Upper lobe of left lung (tissue), 6 donors: Measurements from ENCODE around the gene MYO1F. TPM values are rescaled to one million over a fixed set of nuclear protein-coding genes. Genes with fewer than 3 reads are reported as not detected.
"Not testable (repeated sequence)": the region's sequence is repeated elsewhere in the genome, so short reads cannot be mapped to it uniquely, and the experiment has no call there.

Experiments used
- ATAC-seq, 2 donors: fragments of 200-7000 bp; cut with Tn5 transposase; one replicate each; pipeline ENCODE4 v1.9.1; 2022; ENCODE audit warnings: mild to moderate bottlenecking in 2 of 2, moderate library complexity in 2 of 2; ENCODE audit not compliant: low FRiP score in 2 of 2
- DNase-seq, 2 donors: peaks; one replicate each; pipeline ENCODE4 v3.0.0-alpha.2; 2019 to 2020
- H3K27ac ChIP-seq, 4 donors: fragments of 200-600 bp; sonication (generic); one replicate each; pipeline ENCODE4 v1.5.1; 2016 to 2019
- H3K27me3 ChIP-seq, 4 donors: fragments of 200-600 bp; sonication (generic); one replicate each; pipeline ENCODE4 v1.5.1; 2017 to 2019
- H3K36me3 ChIP-seq, 4 donors: fragments of 200-600 bp; sonication (generic); one replicate each; pipeline ENCODE4 v1.5.1; 2016 to 2019
- H3K4me1 ChIP-seq, 4 donors: fragments of 200-600 bp; sonication (generic); one replicate each; pipeline ENCODE4 v1.5.1; 2018 to 2019
- H3K4me3 ChIP-seq, 4 donors: fragments of 200-600 bp; sonication (generic); one replicate each; pipeline ENCODE4 v1.5.1; 2017 to 2019; ENCODE audit warnings: mild to moderate bottlenecking in 2 of 4, moderate library complexity in 1 of 4
- H3K9me3 ChIP-seq, 4 donors: fragments of 200-600 bp; sonication (generic); one replicate each; pipeline ENCODE4 v1.5.1; 2018 to 2019
- EP300 ChIP-seq, 4 donors: sonication (generic); formaldehyde crosslinking; IDR thresholded peaks; one replicate each; pipeline ENCODE4 v1.5.1; 2017; ENCODE audit warnings: antibody characterized with exemption in 4 of 4, control low read depth in 2 of 4
- POLR2A ChIP-seq, 4 donors: fragments of 450-650 bp; IDR thresholded peaks; one replicate each; pipeline ENCODE4 v1.5.1; 2016 to 2017; ENCODE audit warnings: antibody characterized with exemption in 4 of 4, mild to moderate bottlenecking in 2 of 4
- POLR2AphosphoS5 ChIP-seq, 2 donors: sonication (generic); formaldehyde crosslinking; IDR thresholded peaks; one replicate each; pipeline ENCODE4 v1.5.1; 2017; ENCODE audit warnings: antibody characterized with exemption in 2 of 2
- WGBS, 2 donors: methylation state at CpG; one replicate each; pipeline ENCODE4 v1.1.5; 2017 to 2018; 5-methylcytosine and 5-hydroxymethylcytosine counted together
- total RNA-seq, 6 donors: library from RNA; depleted of rRNA in 4 of 6; stranded (reverse); fragments of >200 nt in 4 of 6; gene quantifications; one replicate each; pipeline versions ENCODE4 v1.1.0 to v1.2.1, GENCODE V29; 2016 to 2021
- TF ChIP-seq, protein P1 (sequence below), 6 experiments: fragments of 450-650 bp in 4 of 6; fragments of 200-600 bp in 2 of 6; sonication (generic) in 2 of 6; IDR thresholded peaks; one replicate each; pipeline ENCODE4 v1.5.1; 2016 to 2019; ENCODE audit warnings: antibody characterized with exemption in 6 of 6
- donor health status: DM: no; HTN: no; CAD: no; lungs with moderate emphysema.
- donor health status: DM: no; HTN: yes; CAD: no; lungs with severe emphysema.

Gene MYO1F
- total RNA-seq, 6 donors from 2014 or later = 47.3 to 246 (median 127) TPM

- Histone ChIP-seq H3K27me3 (no peaks in the 10 kb centered on the region), H3K4me1 (peaks cover 0 to 4% (median 2%) of the 10 kb centered on the region in 4 donors), H3K9me3 (no peaks in the 10 kb centered on the region), H3K4me3 (no peak overlapping the region), H3K27ac (no peak overlapping the region), H3K36me3 (peaks cover 0 to 6% (median 3%) of the 10 kb centered on the region in 4 donors)
- WGBS, 2 donors = 82 to 90% methylated on average over 2 of the region's 2 CpGs
- TF ChIP-seq POLR2AphosphoS5 (IDR thresholded peaks at IDR 0.05) = no peak
- TF ChIP-seq, protein P1, sequence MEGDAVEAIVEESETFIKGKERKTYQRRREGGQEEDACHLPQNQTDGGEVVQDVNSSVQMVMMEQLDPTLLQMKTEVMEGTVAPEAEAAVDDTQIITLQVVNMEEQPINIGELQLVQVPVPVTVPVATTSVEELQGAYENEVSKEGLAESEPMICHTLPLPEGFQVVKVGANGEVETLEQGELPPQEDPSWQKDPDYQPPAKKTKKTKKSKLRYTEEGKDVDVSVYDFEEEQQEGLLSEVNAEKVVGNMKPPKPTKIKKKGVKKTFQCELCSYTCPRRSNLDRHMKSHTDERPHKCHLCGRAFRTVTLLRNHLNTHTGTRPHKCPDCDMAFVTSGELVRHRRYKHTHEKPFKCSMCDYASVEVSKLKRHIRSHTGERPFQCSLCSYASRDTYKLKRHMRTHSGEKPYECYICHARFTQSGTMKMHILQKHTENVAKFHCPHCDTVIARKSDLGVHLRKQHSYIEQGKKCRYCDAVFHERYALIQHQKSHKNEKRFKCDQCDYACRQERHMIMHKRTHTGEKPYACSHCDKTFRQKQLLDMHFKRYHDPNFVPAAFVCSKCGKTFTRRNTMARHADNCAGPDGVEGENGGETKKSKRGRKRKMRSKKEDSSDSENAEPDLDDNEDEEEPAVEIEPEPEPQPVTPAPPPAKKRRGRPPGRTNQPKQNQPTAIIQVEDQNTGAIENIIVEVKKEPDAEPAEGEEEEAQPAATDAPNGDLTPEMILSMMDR (IDR thresholded peaks at IDR 0.05) = no peak
- TF ChIP-seq EP300 (IDR thresholded peaks at IDR 0.05) = no peak
- TF ChIP-seq POLR2A (IDR thresholded peaks at IDR 0.05) = no peak
- DNase-seq = no peak
- ATAC-seq = no peak
Measured at GRCh38 chr19:8558325-8558724, 18.9 kb downstream of the MYO1F start.

DNA sequence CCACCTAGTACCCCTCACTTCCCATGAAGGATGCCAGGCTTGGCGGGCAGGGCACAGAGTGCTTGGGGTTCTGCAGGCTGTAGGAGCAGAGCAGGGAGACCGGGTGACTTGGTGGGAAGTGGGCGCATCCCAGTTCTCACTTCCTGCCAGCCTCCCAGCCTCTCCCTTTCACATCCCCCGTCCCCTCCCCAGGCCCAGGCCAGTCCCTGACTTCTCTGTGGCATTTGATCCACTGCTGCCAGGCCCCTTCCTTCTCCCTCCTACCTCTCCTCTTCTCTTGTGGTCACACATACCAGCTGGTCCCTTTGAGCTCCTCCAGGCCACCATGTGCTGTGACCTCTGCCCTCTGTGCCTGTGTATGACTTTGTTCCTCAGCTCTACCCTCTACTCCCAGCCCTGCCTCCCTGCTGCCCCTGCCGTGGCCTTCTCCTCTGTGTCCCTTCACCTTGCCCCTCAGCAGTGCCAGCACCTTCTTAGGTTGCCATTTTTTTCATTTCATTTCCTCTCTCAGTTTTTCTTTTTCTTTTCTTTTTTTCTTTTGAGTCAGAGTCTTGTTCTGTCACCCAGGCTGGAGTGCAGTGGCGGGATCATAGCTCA is 19.5 kb downstream of the MYO1F start:
- DNase-seq (no peak), ATAC-seq (peak; percentile 62 to 63)
- H3K27ac ChIP-seq = no peak overlapping the region
- peaks cover 0 to 9% (median 3%) of the 10 kb centered on the region in 4 donors for H3K36me3 ChIP-seq
- H3K27me3 ChIP-seq = no peaks in the 10 kb centered on the region
- TF ChIP-seq, protein P1 (IDR thresholded peaks at IDR 0.05) = no peak
- TF ChIP-seq POLR2A (IDR thresholded peaks at IDR 0.05) = no peak
- TF ChIP-seq POLR2AphosphoS5 (IDR thresholded peaks at IDR 0.05) = no peak
- no peak for TF ChIP-seq EP300 (IDR thresholded peaks at IDR 0.05)
- H3K4me3 ChIP-seq = no peak overlapping the region
- H3K9me3 ChIP-seq = no peaks in the 10 kb centered on the region
- WGBS, 2 donors = 81 to 83% methylated on average over 6 of the region's 6 CpGs
- H3K4me1 ChIP-seq = peaks cover 0 to 3% (median 2%) of the 10 kb centered on the region in 4 donors

DNA sequence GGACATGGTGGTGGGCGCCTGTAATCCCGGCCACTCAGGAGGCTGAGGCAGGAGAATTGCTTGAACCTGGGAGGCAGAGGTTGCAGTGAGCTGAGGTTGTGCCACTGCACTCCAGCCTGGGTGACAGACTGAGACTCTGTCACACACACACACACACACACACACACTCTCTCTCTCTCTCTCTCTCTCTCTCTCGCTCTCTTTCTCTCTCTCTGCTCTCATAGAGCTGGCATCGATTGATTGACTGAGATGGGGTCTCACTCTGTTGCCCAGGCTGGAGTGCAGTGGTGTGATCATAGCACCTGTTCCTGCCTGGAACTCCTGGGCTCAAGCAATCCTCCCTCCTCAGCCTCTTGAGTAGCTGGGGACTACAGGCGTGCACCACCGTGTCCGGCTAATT is 23.5 kb downstream of the MYO1F start:
- 92 to 96% methylated on average over 7 of the region's 7 CpGs for WGBS, 2 donors

DNA sequence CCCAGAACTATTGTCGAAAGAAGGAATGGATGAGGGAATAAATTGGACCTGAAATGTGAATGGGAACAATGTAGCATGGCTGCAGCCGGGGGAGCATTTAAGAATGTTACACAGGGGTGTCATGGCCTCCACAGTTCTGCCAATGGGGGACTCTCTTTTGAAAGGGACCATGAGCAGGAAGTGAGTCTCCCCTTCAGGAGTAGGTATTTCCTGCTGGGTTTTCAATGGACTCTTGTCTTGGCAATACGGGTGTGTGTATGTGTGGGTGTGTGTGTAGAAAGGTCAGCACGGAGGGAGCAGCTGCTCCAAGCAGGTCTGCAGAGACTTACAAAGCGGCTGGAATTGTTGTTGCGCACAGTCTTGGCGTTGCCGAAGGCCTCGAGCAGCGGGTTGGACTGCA is 24.4 kb downstream of the MYO1F start:
- Histone ChIP-seq H3K36me3 (peaks cover 0 to 25% (median 7%) of the 10 kb centered on the region in 4 donors), H3K9me3 (no peaks in the 10 kb centered on the region), H3K4me1 (peaks cover 0 to under 1% (median 0%) of the 10 kb centered on the region in 4 donors), H3K4me3 (no peak overlapping the region), H3K27me3 (no peaks in the 10 kb centered on the region), H3K27ac (no peak overlapping the region)
- DNase-seq (no peak), ATAC-seq (no peak)
- 86 to 88% methylated on average over 10 of the region's 10 CpGs for WGBS, 2 donors
- no peak for TF ChIP-seq EP300 (IDR thresholded peaks at IDR 0.05)

More for the DNA sequence above, 23.5 kb downstream of the MYO1F start:
- ATAC-seq, H3K9me3 ChIP-seq, H3K27me3 ChIP-seq, H3K27ac ChIP-seq, H3K4me1 ChIP-seq, DNase-seq, H3K4me3 ChIP-seq: not testable (repeated sequence)
- H3K36me3 ChIP-seq = peaks cover 0 to 21% (median 7%) of the 10 kb centered on the region in 4 donors

GRCh38 chr19:8550070-8550469 is 27.2 kb downstream of the MYO1F start:
- TF ChIP-seq POLR2AphosphoS5 (IDR thresholded peaks at IDR 0.05) (no peak), EP300 (IDR thresholded peaks at IDR 0.05) (no peak), POLR2A (IDR thresholded peaks at IDR 0.05) (no peak)
- TF ChIP-seq, protein P1 (IDR thresholded peaks at IDR 0.05) = no peak
- Histone ChIP-seq H3K4me3 (no peak overlapping the region), H3K36me3 (peaks cover 0 to 34% (median 16%) of the 10 kb centered on the region in 4 donors), H3K4me1 (no peaks in the 10 kb centered on the region), H3K27ac (no peak overlapping the region), H3K9me3 (no peaks in the 10 kb centered on the region), H3K27me3 (no peaks in the 10 kb centered on the region)
- DNase-seq (peak in 1 of 2 donors; percentile 72), ATAC-seq (no peak)
- 90 to 95% methylated on average over 7 to 15 of the region's 15 CpGs for WGBS, 2 donors

DNA sequence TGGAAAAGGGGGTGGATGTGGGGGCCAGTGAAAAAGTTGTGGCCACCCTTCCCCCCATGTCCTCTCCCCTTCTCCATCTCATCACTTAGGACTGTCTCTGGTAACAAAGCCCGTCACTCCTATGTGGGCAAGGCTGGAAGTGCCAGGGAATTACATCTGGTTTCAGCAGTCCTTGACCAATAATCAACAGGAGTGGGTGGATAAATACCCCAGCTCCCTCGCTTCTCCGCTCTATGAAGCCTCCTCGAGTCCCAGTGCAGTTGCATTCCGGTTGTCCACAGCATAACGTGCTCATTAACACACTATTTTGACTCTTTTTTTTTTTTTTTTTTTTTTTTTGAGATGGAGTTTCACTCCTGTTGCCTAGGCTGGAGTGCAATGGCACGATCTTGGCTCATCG is 31.5 kb downstream of the MYO1F start:
- Histone ChIP-seq H3K9me3 (no peaks in the 10 kb centered on the region), H3K27ac (no peak overlapping the region), H3K36me3 (peaks cover 0 to 29% (median 13%) of the 10 kb centered on the region in 4 donors), H3K4me3 (no peak overlapping the region), H3K4me1 (peaks cover 0 to 3% (median 0%) of the 10 kb centered on the region in 4 donors), H3K27me3 (no peaks in the 10 kb centered on the region)
- DNase-seq = no peak
- no peak for TF ChIP-seq POLR2AphosphoS5 (IDR thresholded peaks at IDR 0.05)
- no peak for TF ChIP-seq POLR2A (IDR thresholded peaks at IDR 0.05)
- TF ChIP-seq, protein P1 (IDR thresholded peaks at IDR 0.05) = no peak
- no peak for TF ChIP-seq EP300 (IDR thresholded peaks at IDR 0.05)
- 96% methylated on average over 8 of the region's 8 CpGs for WGBS, 2 donors
- ATAC-seq = no peak
